Skeletal muscle satellite cell (primary cell): ENCODE results near the gene HS3ST2.

ENCODE experiments used
- H3K27me3 ChIP-seq: 2 replicates; pipeline ENCODE4 v1.7.0; 2013; ENCODE audit warnings: low read length; ENCODE audit not compliant: control insufficient read depth, insufficient read depth
- H3K36me3 ChIP-seq: 2 replicates; pipeline ENCODE4 v1.7.0; 2013; ENCODE audit warnings: mild to moderate bottlenecking, control low read depth, low read length; ENCODE audit not compliant: insufficient read depth
- H3K4me1 ChIP-seq: 2 replicates; pipeline ENCODE4 v1.7.0; 2013; ENCODE audit warnings: low read length; ENCODE audit not compliant: control insufficient read depth, insufficient read depth
- H3K4me2 ChIP-seq: 2 replicates; pipeline ENCODE4 v1.7.0; 2013; ENCODE audit warnings: mild to moderate bottlenecking, low read length
- H3K4me3 ChIP-seq: 2 replicates; pipeline ENCODE4 v1.7.0; 2013; ENCODE audit warnings: low read length
- H3K9ac ChIP-seq: 2 replicates; pipeline ENCODE4 v1.7.0; 2013; ENCODE audit warnings: mild to moderate bottlenecking, low read depth, low read length, moderate library complexity
- H3K9me3 ChIP-seq: replicated peaks from 2 replicates; pipeline ENCODE4 v1.7.0; 2013; ENCODE audit warnings: mild to moderate bottlenecking, control low read depth, low read length

The HS3ST2 gene

DNA sequence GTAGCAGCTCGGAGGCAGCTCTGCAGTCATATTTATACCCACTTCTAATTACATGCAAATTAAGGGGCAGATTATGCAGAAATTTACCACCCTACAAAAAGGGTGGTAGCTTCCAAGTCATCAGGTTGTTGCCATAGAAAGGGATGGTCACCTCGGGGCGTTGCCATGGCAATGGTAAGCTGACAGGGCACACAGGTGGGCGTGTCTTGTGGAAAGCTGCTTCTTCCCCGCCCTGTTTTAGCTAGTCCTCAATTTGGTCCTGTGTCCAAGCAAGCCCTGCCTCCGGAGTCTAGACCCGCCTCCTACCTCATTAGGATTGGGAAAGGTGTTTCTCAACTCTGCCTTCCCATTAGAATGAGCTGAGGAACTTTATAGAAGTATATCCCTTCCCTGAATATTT is 98.7 kb downstream of the HS3ST2 start:
- Histone ChIP-seq H3K36me3 (no peaks in the 10 kb centered on the region), H3K4me2 (no peak overlapping the region), H3K9me3 (no peaks in the 10 kb centered on the region), H3K4me1 (no peaks in the 10 kb centered on the region), H3K9ac (no peak overlapping the region), H3K4me3 (no peak overlapping the region), H3K27me3 (no peaks in the 10 kb centered on the region)

DNA sequence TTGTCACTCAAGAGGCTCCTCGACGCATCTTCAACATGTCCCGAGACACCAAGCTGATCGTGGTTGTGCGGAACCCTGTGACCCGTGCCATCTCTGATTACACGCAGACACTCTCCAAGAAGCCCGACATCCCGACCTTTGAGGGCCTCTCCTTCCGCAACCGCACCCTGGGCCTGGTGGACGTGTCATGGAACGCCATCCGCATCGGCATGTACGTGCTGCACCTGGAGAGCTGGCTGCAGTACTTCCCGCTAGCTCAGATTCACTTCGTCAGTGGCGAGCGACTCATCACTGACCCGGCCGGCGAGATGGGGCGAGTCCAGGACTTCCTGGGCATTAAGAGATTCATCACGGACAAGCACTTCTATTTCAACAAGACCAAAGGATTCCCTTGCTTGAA is 101.0 kb downstream of the HS3ST2 start:
- H3K36me3 ChIP-seq = no peaks in the 10 kb centered on the region
- H3K9me3 ChIP-seq = no peaks in the 10 kb centered on the region
- no peak overlapping the region for H3K4me3 ChIP-seq
- H3K27me3 ChIP-seq = no peaks in the 10 kb centered on the region
- H3K4me2 ChIP-seq = no peak overlapping the region
- H3K9ac ChIP-seq = no peak overlapping the region
- no peaks in the 10 kb centered on the region for H3K4me1 ChIP-seq

DNA sequence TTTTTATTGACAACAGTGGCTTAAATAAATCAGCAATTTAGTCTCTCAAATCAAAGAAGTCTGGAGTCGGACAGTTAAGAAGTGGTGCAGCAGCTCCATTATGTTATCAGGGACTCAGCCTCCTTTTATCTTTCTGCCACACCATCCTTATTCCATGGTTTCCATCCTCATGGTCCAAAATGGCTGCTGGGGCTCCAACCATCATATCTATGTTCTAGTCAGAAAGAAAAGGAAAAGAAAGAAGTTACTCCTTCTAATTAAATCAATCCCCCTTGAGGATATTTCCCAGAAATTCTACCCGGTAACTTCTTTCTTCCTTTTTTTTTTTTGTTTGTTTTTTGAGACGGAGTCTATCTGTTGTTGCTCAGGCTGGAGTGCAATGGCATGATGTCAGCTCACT is 109.5 kb downstream of the HS3ST2 start:
- no peak overlapping the region for H3K9ac ChIP-seq
- no peaks in the 10 kb centered on the region for H3K9me3 ChIP-seq
- no peak overlapping the region for H3K4me3 ChIP-seq
- no peaks in the 10 kb centered on the region for H3K4me1 ChIP-seq
- H3K27me3 ChIP-seq = peaks cover 5% of the 10 kb centered on the region
- no peaks in the 10 kb centered on the region for H3K36me3 ChIP-seq
- no peak overlapping the region for H3K4me2 ChIP-seq

DNA sequence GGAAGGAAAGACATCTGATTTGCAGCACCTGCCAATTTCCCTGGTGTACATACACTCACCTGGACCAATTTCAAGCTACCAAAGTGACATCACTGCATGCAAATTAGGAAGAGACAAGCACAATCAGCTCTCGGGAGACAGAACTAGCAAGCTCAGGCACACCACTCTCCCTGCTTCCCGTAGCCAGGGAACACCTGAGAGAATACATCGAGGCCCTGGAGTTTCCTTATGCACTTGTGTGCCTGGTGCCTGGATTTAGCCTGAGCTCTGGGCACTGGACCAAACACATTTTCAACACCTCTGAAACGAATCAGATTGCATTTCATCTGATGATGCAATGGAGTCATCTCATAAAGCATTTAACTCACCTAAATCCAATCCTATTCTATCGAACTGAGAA is 110.5 kb downstream of the HS3ST2 start:
- no peaks in the 10 kb centered on the region for H3K9me3 ChIP-seq
- no peak overlapping the region for H3K9ac ChIP-seq
- no peak overlapping the region for H3K4me3 ChIP-seq
- H3K4me1 ChIP-seq = no peaks in the 10 kb centered on the region
- no peaks in the 10 kb centered on the region for H3K36me3 ChIP-seq
- no peak overlapping the region for H3K4me2 ChIP-seq
- H3K27me3 ChIP-seq = peaks cover 5% of the 10 kb centered on the region

DNA sequence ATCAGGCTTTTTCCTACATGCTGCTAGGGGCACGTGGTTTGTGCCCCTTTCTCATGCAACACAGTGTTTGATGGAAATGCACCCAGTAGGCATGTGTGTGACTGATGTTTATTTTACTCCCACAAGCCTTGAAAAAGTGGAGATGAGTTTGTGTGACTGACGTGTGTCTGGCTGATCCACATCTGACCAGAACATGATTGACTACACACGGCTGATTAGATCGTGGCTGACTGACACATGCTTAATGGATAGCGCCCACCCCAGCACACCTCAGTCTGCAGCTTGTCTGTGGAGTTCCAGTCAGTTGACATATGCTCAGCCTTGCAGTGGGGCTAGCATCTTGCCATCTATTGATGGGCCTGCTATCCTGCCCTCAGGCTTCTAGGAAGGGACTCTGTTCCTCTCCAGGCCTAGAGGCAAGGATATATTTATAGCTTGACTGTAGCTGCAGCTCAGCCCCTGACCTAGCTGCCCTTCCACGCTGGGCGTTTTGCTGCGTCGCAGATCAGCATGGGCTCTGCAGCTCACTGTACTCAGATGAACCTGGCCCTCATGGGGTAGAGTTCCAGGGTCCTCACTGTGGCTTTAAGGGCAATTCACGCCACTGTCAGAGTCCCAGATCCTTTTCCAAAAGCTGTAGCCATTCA is 112.3 kb downstream of the HS3ST2 start:
- Histone ChIP-seq H3K4me2 (no peak overlapping the region), H3K4me3 (no peak overlapping the region), H3K4me1 (no peaks in the 10 kb centered on the region), H3K27me3 (peaks cover 5% of the 10 kb centered on the region), H3K36me3 (no peaks in the 10 kb centered on the region), H3K9me3 (no peaks in the 10 kb centered on the region), H3K9ac (no peak overlapping the region)

DNA sequence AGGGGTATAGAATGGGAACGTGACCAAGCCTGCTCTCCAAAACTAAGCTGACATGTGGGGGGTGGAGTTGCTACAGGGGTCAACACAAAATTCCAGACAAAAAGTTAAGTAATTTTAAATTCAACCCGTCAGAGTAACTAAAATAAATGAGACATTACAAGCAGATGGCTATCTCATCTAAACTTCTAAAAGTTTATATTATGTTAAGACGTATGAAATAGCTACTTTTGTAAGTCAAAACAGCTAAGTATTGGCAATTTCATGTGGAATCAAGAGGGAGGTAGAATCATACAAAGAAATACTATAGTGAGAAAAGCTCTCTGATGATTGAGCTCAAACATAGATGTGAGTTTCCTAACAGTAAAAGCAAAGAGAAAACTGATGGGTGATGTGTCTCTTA is 113.3 kb downstream of the HS3ST2 start:
- H3K9me3 ChIP-seq = no peaks in the 10 kb centered on the region
- no peak overlapping the region for H3K4me3 ChIP-seq
- H3K4me2 ChIP-seq = no peak overlapping the region
- H3K4me1 ChIP-seq = no peaks in the 10 kb centered on the region
- no peaks in the 10 kb centered on the region for H3K36me3 ChIP-seq
- H3K9ac ChIP-seq = no peak overlapping the region
- peaks cover 5% of the 10 kb centered on the region for H3K27me3 ChIP-seq

DNA sequence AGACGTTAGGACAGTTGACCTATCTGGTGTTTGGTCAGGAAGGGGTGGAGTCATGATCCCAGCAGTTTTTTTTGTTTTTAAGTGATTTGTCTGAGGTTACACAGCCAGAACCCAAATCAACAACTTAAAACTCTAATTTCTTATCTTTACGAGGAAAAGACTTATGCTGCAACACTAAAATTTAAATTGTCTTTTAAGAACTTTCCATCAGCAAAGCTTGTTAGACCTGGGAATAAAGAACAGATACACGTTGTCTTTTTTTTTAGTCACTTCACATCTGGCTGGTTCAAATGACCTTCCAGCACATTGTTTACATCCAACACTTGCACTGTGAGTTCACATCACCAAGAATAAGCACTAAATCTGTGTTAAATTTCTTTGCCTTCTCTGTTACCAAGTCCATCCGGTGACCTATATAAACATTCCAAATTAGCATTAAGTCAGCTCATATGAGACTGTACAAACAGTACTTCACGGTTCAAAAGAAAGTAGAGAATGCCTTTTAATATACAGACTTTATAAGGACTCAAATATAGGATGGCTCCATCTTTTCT is 115.0 kb downstream of the HS3ST2 start:
- H3K4me3 ChIP-seq = no peak overlapping the region
- H3K9ac ChIP-seq = no peak overlapping the region
- H3K36me3 ChIP-seq = no peaks in the 10 kb centered on the region
- no peak overlapping the region for H3K4me2 ChIP-seq
- peaks cover 5% of the 10 kb centered on the region for H3K27me3 ChIP-seq
- H3K9me3 ChIP-seq = no peaks in the 10 kb centered on the region
- no peaks in the 10 kb centered on the region for H3K4me1 ChIP-seq

DNA sequence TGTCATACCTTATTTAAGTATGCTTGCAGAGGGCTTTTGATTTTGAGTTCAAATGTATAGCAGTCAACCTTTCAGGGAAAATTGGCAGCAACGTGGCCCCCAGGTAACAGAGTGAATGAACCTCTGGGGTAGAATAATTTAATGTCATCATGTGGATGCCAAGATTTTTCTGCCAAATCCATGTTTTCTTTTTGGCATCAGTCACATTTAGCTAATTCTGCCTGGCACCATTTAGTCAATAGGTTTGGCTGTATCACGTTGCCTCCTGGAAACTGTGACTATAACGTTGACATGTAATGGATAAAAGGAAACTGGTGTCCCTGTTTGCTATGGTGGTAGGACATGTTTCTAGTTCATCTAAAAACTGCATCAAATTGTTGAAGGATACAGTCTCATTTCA is 115.5 kb downstream of the HS3ST2 start:
- H3K9me3 ChIP-seq = no peaks in the 10 kb centered on the region
- no peaks in the 10 kb centered on the region for H3K4me1 ChIP-seq
- peaks cover 5% of the 10 kb centered on the region for H3K27me3 ChIP-seq
- H3K36me3 ChIP-seq = no peaks in the 10 kb centered on the region
- no peak overlapping the region for H3K4me2 ChIP-seq
- H3K9ac ChIP-seq = no peak overlapping the region
- no peak overlapping the region for H3K4me3 ChIP-seq

DNA sequence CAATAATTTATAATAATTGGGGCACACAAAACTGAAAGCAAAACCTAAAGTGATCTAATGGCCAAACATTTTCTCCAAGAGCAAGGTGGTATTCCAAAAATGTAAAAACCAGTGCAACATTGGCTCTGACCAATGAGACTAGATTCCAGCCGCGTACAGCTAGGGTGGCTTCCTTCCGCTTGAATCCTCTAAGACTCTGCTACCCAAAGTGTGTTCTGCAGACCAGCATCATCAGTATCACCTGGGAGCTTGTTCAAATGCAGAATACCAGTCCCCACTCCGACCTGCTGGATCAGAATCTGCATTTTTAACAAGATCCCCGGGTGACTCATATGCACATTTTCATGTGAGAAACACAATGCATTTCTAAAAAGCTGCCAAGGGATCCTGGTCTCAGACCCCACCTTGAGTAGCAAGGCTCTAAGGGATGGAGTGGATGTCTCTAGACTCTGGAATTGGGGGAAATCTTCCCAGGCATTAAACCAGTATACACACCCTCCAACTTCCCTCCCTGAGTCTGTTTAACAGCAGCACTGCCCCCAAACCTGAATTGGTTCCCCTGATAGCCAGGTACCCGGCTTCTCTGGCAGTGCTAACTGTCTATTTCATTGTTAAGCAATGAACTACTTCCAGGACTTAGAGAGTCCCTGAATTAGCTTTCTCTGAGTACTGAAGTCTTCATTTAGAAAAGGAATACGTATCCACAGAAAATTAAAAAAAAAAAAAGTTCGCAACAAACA is 118.2 kb downstream of the HS3ST2 start:
- no peak overlapping the region for H3K4me2 ChIP-seq
- H3K9me3 ChIP-seq = no peaks in the 10 kb centered on the region
- H3K36me3 ChIP-seq = no peaks in the 10 kb centered on the region
- no peak overlapping the region for H3K9ac ChIP-seq
- H3K27me3 ChIP-seq = no peaks in the 10 kb centered on the region
- H3K4me3 ChIP-seq = no peak overlapping the region
- no peaks in the 10 kb centered on the region for H3K4me1 ChIP-seq

DNA sequence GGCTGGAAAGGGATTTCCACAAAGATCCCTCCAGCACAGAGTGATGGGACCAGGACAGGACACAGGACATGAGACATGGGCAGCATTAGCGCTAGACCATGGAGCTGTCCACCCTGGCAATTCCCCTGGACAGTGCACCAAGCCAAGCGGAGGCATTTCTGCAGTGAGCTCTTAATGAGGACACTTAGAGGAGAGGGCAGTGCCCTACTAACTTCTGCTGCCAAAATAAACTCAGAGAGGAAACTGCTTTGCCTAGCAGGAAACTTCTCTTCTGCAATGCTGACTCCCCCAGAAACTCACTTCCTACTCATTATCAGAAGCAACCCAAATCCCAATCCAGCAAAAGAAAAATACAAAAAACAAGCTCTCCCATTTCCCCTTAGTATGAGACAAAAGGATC is 119.2 kb downstream of the HS3ST2 start:
- no peak overlapping the region for H3K4me3 ChIP-seq
- H3K36me3 ChIP-seq = no peaks in the 10 kb centered on the region
- no peaks in the 10 kb centered on the region for H3K4me1 ChIP-seq
- H3K9ac ChIP-seq = no peak overlapping the region
- H3K9me3 ChIP-seq = no peaks in the 10 kb centered on the region
- H3K4me2 ChIP-seq = no peak overlapping the region
- no peaks in the 10 kb centered on the region for H3K27me3 ChIP-seq

DNA sequence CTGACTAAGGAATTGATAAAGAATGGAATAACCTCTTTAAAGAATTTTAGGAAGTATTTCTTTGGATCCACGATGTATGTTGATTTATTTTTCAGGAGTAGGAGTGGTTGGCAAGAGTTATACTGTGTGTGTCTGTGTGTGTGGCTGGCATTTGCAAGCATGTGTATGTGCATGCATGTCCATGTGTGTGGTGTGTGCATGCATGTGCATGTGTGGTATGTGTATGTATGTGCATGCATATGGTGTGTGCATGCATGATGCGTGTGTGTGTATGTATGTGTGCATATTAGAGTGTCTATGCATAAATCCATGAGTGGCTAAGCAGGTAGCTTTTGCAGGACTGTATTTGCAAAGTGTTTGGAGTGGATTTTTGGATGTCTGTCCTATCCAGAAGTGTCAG is 120.8 kb downstream of the HS3ST2 start:
- no peak overlapping the region for H3K4me2 ChIP-seq
- no peak overlapping the region for H3K9ac ChIP-seq
- H3K4me3 ChIP-seq = no peak overlapping the region

DNA sequence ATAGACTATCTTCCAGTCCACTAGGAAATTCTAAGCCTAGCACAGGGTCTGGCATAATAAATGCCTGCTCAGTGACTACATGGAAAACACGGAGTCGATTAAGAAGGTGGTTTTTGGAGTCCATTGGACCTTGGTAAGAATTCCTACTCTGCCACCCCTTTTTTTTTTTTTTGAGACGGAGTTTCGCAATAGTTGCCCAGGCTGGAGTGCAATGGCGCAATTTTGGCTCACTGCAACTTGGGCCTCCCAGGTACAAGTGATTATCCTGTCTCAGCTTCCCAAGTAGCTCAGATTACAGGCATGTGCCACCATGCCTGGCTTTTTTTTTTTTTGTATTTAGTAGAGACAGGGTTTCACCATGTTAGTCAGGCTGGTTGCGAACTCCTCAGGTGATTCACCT is 123.2 kb downstream of the HS3ST2 start:
- no peaks in the 10 kb centered on the region for H3K27me3 ChIP-seq
- no peaks in the 10 kb centered on the region for H3K36me3 ChIP-seq
- no peak overlapping the region for H3K4me2 ChIP-seq
- H3K4me3 ChIP-seq = no peak overlapping the region
- no peaks in the 10 kb centered on the region for H3K4me1 ChIP-seq
- H3K9me3 ChIP-seq = no peaks in the 10 kb centered on the region
- H3K9ac ChIP-seq = no peak overlapping the region

More for the DNA sequence above, 120.8 kb downstream of the HS3ST2 start:
- no peaks in the 10 kb centered on the region for H3K9me3 ChIP-seq
- no peaks in the 10 kb centered on the region for H3K27me3 ChIP-seq
- H3K36me3 ChIP-seq = no peaks in the 10 kb centered on the region
- H3K4me1 ChIP-seq = no peaks in the 10 kb centered on the region
